Lower leg skin (tissue), 3 donors: ENCODE results near the gene HECTD3.

Source experiments
- CTCF ChIP-seq, 3 donors: fragments of 450-650 bp; IDR thresholded peaks; one replicate each; pipeline ENCODE4 v1.5.1; 2016; ENCODE audit warnings: antibody characterized with exemption in 3 of 3, mild to moderate bottlenecking in 3 of 3, moderate library complexity in 2 of 3
- POLR2A ChIP-seq, 2 donors: fragments of 450-650 bp; IDR thresholded peaks; one replicate each; pipeline ENCODE4 v1.6.1; 2016 to 2017; ENCODE audit warnings: antibody characterized with exemption in 2 of 2, mild to moderate bottlenecking in 1 of 2, moderate library complexity in 1 of 2

GRCh38 chr1:45013551-45014209 lies 2.6 kb upstream of the HECTD3 start:
- TF ChIP-seq POLR2A (IDR thresholded peaks at IDR 0.05) (no peak), CTCF (IDR thresholded peaks at IDR 0.05) (no peak)
